ENCODE results near the gene IFT43. TPM values are rescaled to one million over a fixed set of nuclear protein-coding genes. Genes with fewer than 3 reads are reported as not detected.

The IFT43 gene
- total RNA-seq, 4 donors from 2014 or later = 24.5 to 412 (median 31.2) TPM

DNA sequence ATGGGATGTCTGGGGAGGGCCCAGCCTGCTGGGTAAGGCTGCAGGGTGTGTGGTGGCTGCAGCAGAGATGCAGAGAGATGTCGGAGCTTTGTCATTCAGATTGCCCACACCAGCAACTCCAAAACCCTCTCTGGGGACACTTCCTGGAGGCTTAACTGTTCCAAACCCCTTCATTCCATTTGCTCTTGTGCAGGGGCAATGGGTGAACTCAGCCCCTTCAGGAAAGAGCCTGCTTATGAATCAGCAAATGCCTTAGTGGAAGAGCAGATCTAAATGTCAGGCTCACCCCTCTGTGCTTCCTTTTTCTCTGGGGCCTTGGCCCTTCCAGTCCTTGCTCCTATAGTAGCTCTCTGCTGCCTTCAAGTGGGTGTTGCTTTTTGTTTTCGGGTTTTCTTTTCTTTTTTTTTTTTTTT lies 129.5 kb downstream of the IFT43 start:
- Histone ChIP-seq H3K36me3 (no peaks in the 10 kb centered on the region), H3K27ac (no peak overlapping the region), H3K4me1 (no peaks in the 10 kb centered on the region), H3K9me3 (no peaks in the 10 kb centered on the region), H3K27me3 (no peaks in the 10 kb centered on the region), H3K4me3 (no peak overlapping the region)
- TF ChIP-seq EP300 (IDR thresholded peaks at IDR 0.05; ENCODE audit: low read depth) (no peak), CTCF (IDR thresholded peaks at IDR 0.05) (no peak), POLR2AphosphoS5 (IDR thresholded peaks at IDR 0.05) (no peak), POLR2A (IDR thresholded peaks at IDR 0.05) (no peak)
- intact Hi-C loops (cut with DNase I; ENCODE audit: low total_unique reads) = no loop called here
- DNase-seq = no peak
- in situ Hi-C loops (cut with MboI; ENCODE audit: low pct_ligation_motif_present in 1 of 4, low pct_unique_long_range_greater_than_20kb in 1 of 4, low sequenced_read_pairs in 3 of 4) = no loop called here
- 38 to 61% methylated on average over 1 to 2 of the region's 2 CpGs for WGBS, 2 donors (ENCODE audit: low coverage in 1 of 2)

- Histone ChIP-seq H3K27me3 (no peaks in the 10 kb centered on the region), H3K27ac (no peak overlapping the region), H3K9me3 (no peaks in the 10 kb centered on the region), H3K4me1 (no peaks in the 10 kb centered on the region), H3K4me3 (no peak overlapping the region), H3K36me3 (no peaks in the 10 kb centered on the region)
- no peak for TF ChIP-seq CTCF (IDR thresholded peaks at IDR 0.05)
- intact Hi-C loops (cut with DNase I; ENCODE audit: low total_unique reads) (no loop called here), in situ Hi-C loops (cut with MboI; ENCODE audit: low pct_ligation_motif_present in 1 of 4, low pct_unique_long_range_greater_than_20kb in 1 of 4, low sequenced_read_pairs in 3 of 4) (no loop called here)
- WGBS, 2 donors (ENCODE audit: low coverage in 1 of 2) = 67% methylated on average over 16 of the region's 16 CpGs; no CpG with 5 or more reads in 1 of the 2 donors
- no peak for DNase-seq
Observed at GRCh38 chr14:76117789-76118484, 132.4 kb downstream of the IFT43 start.

- in situ Hi-C loops (cut with MboI; ENCODE audit: low pct_ligation_motif_present in 1 of 4, low pct_unique_long_range_greater_than_20kb in 1 of 4, low sequenced_read_pairs in 3 of 4) = no loop called here
- Histone ChIP-seq H3K27ac (no peak overlapping the region), H3K9me3 (no peaks in the 10 kb centered on the region), H3K4me1 (no peaks in the 10 kb centered on the region), H3K4me3 (no peak overlapping the region), H3K36me3 (no peaks in the 10 kb centered on the region), H3K27me3 (no peaks in the 10 kb centered on the region)
- TF ChIP-seq EP300 (IDR thresholded peaks at IDR 0.05; ENCODE audit: low read depth) = no peak
- TF ChIP-seq CTCF (IDR thresholded peaks at IDR 0.05) = no peak
- no peak for TF ChIP-seq POLR2A (IDR thresholded peaks at IDR 0.05)
- no peak for TF ChIP-seq POLR2AphosphoS5 (IDR thresholded peaks at IDR 0.05)
- intact Hi-C loops (cut with DNase I; ENCODE audit: low total_unique reads) = no loop called here
- 68% methylated on average over 4 of the region's 4 CpGs; no CpG with 5 or more reads in 1 of the 2 donors for WGBS, 2 donors (ENCODE audit: low coverage in 1 of 2)
- no peak for DNase-seq
Observed at GRCh38 chr14:76118594-76118993, 133.0 kb downstream of the IFT43 start.

GRCh38 chr14:76121089-76121748 lies 135.7 kb downstream of the IFT43 start:
- Histone ChIP-seq H3K27ac (no peak overlapping the region), H3K9me3 (no peaks in the 10 kb centered on the region), H3K27me3 (no peaks in the 10 kb centered on the region), H3K4me3 (no peak overlapping the region), H3K36me3 (no peaks in the 10 kb centered on the region), H3K4me1 (no peaks in the 10 kb centered on the region)
- in situ Hi-C loops (cut with MboI; ENCODE audit: low pct_ligation_motif_present in 1 of 4, low pct_unique_long_range_greater_than_20kb in 1 of 4, low sequenced_read_pairs in 3 of 4) (no loop called here), intact Hi-C loops (cut with DNase I; ENCODE audit: low total_unique reads) (no loop called here)
- TF ChIP-seq EP300 (IDR thresholded peaks at IDR 0.05; ENCODE audit: low read depth) (no peak), POLR2AphosphoS5 (IDR thresholded peaks at IDR 0.05) (no peak), CTCF (IDR thresholded peaks at IDR 0.05) (no peak), POLR2A (IDR thresholded peaks at IDR 0.05) (no peak)
- DNase-seq = no peak
- 70 to 75% methylated on average over 2 to 4 of the region's 4 CpGs for WGBS, 2 donors (ENCODE audit: low coverage in 1 of 2)

Measured in transverse colon (tissue), 4 donors.